ENCODE results near the gene MT3.

MT3 gene

GRCh38 chr16:56589141-56590039 is at the start of gene MT3:
MT3 (plus strand) TSS chr16:56589528; CDS start chr16:56589591, 63 bp downstream.
- no peak for DNase-seq (ENCODE audit: low spot score)

DNA sequence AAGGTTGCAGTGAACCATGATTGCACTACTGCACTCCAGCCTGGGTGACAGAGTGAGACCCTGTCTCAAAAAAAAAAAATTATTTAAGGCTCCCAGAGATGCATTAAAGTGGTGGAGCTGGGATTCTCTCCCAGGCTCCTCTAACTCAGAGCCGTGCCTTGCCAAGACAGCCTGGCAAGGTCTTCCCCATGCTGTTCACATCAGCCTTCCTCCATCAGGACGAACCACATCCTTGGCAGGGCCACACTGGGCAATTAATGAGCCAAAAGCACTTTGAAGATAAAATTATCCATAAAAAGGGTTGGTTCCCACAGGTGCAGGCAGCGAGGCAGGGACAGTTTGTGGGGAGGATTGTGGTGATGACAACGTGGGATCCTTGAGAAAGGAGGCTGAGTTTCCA is 49.7 kb upstream of the MT3 start:
- no peak for DNase-seq (ENCODE audit: low spot score)

- DNase-seq (ENCODE audit: low spot score) = no peak
Observed at GRCh38 chr16:56542039-56542438, 47.3 kb upstream of the MT3 start.

- peak; percentile 11 for DNase-seq (ENCODE audit: low spot score)
Observed at GRCh38 chr16:56547120-56547948, 42.0 kb upstream of the MT3 start.

DNA sequence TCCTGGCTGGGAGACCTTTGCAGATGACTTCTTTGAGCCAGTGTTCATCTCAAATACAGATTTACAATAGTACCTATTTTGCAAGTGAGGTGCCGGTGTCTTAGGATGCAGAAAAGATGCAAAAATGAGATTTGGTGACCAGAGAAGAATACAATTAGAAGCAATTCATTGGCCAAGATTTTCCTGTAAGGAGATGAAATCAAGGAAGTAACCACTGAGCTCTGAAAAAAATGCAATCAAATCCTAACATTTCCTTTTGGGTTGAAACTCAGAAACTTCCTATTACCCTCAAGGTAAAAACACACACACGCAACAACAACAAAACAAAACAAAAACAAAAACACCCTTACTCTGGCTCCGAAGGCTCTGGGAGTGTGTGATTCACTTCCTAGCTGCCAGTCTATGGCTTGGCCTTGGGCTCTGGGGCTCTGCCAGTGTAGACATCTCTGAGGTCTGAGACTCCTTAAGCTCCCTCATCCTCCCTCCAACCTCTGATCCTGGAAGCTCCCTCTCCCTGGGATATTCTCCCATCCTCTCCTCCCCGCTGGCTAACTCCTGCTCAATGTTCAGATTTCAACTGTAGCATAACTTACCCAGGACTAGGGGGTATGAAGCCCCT is 41.3 kb upstream of the MT3 start:
- DNase-seq (ENCODE audit: low spot score) = no peak

DNA sequence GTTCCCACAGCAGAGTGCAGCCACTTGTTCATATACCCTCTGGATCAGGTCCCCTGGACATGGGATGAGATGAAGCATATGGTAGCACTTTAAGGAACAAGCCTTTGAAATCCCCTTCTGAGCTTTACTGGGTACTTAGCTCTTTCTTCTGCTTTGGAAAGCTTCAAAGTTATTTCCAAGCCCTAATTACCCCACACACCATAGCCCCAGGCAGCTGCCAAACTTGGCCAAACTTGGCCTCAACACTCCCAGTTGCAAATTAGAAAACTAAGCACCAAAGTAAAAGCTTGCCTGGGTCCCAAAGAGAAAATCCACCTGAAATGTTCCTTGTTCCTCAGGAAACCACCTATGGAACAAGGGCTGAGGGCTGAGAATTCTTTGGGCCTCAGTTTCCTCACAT is 40.2 kb upstream of the MT3 start:
- no peak for DNase-seq (ENCODE audit: low spot score)

- DNase-seq (ENCODE audit: low spot score) = no peak
Observed at GRCh38 chr16:56549744-56550385, 39.5 kb upstream of the MT3 start.

DNA sequence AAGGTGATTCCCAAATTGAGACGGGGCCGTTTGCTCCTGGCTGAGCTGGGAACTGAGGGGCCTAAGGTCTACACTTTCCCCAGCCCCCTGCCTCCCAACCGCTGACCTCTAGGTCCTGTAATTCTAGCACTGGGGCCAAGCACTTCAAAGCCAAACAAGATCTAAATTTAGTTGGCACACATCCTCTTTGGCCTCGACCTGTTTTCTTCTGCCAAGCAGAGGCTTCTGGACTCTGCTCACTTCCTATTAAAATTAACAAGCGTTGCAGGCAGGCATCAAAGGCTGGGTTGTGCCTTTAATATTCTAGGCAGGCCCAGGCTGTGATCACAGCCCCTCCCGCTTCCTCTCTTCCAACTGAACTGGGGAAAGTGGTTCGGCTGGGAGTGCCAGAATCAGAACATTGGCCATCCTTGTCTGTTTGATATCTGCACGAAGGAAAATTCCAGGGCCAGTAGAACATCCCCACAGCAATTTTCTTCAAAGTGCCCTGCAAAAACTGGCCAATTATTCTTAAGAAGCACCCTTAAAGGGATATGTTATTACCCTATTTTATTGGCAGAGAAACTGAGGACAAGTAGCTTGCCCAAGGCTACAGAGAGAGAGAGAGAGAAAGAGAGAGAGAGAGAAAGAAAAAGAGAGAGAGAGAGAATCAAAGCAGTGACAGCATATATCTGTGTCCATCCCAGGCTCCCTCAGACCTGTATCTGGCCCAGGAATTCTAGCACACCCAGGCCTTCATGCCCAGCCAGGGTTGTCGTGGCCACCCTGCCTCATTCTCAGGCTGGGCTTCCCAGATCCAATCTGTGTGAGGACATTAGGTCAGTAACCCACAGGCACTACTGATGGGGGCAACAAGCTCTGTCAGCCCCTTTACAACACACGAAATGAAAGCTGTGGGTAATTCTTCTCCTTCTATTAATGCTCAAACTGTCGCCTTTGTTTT is 37.3 kb upstream of the MT3 start:
- peak; percentile 10 for DNase-seq (ENCODE audit: low spot score)

- DNase-seq (ENCODE audit: low spot score) = no peak
Observed at GRCh38 chr16:56554441-56554840, 34.9 kb upstream of the MT3 start.

DNA sequence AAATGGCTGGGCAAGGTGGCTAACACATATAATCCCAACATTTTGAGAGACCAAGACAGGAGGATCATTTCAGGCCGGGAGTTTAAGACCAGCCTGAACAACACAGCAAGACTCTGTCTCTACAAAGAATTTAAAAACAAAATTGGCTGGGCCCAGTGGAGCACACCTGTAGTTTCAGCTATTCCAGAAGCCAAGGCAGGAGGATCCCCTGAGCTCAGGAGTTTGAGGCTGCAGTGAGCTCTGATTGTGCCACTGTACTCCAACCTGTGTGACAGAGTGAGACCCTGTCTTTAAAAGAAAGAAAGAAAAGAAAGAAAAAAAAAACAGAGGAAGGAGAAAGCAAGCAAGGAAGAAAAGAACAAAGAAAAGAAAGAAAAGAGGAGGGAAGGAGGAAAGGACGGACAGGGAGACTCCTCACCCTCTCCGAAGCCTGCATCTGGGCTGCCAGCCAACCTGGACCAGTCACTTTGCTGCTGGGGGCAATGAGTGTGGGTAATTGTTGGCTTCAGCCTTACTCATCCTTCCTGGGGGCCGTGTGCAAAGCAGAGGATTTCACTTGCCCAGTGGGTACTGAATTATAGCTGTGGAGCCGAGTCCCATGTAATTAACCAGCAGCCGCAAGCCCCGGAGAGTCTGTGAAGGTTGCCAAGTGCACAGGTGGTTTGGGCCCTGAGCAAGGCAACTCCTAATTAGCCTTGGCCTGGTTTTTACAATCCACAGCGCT is 31.1 kb upstream of the MT3 start:
- DNase-seq (ENCODE audit: low spot score) = no peak

DNA sequence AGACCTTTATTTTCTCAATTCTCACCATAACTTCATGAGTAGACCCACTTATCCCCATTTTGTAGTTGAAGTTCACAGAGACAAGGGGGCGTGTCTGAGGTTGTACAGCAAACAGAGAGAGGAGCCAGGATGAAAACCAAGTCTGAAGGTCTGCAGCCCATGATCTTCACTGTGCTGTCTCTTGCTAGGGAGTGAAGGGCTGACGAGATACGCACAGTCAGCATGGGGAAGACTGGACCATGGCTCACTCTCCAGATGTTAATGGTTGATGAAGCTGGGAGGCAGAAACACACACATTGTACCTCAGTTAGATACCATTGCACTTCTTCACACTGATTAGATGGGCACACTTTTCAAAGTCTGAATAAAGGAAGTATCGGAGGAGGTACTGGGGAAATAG is 30.2 kb upstream of the MT3 start:
- DNase-seq (ENCODE audit: low spot score) = no peak

DNA sequence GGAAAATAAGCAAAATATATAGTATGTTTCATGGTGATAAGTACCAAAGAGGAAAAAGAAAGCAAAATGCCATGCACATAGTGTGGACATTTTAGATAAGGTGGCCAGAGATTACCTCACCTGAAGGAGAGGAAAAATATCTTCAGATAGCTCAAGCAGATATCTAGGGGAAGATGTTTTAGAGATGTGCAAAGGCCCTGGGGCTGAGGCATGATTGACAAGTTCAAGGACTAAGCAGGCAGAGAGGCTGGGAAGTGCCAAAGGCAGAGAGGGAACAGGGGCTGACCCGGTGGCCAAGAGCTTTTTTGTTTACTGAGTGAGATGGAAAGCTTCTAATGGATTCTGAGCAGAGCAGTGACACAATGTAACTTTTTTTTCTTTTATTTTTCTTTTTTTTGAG is 28.9 kb upstream of the MT3 start:
- no peak for DNase-seq (ENCODE audit: low spot score)

DNA sequence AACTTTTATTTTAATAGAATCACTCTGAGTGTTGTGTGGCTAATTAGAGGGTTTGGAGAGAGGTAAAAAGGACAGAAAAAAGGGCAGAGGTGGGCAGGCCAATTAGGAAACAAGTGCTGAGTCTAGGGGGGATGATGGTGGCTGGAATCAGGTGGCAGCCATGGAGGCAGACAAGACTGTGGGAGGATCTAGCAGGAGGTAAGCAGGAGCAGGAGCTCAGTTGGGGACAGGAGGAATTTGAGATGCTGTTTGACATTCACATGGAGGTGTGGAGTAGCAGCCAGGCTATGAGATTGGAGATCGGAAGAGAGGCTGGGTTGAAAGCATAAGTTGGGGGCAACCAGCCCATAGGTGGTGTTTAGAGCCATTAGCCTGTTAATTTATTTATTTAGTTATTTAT is 28.2 kb upstream of the MT3 start:
- DNase-seq (ENCODE audit: low spot score) = no peak

DNA sequence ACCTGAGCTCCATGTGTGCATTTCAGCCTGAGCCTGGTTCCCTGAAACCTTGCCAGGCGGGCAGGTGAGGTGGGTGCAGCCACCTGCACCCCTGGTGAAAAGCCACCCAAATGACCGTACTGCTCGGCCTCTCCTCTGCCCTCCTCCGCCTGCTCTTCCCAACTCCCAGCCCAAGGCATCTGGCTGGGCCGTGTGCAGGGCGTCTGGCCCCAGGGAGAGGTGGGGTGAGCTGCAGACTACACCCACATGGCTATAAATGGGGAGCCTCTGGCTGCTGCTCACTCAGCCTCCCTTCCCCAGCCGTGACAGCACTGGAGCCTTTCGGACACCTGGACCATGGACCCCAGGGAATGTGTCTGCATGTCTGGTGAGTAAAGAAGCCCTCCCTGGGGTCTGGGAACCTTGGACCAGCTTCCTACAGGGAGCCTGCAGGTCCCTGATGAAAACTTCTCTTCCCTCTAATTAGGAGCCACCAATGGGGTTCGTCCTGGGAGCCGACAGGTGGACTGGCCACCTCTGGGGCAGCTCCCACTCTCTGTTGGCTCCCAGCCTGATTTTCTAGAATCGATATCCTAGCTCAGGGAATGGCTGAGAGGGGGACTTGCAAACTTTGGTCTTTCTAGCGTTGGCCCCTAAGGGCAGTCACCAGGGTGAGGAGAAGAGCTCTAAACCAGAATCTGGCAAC is 24.4 kb upstream of the MT3 start, which contains the start of gene MT4:
MT4 (plus strand) TSS at position 281 of the 685 bp plus-strand sequence; CDS start at position 337, 56 bp downstream.
- no peak for DNase-seq (ENCODE audit: low spot score)

DNA sequence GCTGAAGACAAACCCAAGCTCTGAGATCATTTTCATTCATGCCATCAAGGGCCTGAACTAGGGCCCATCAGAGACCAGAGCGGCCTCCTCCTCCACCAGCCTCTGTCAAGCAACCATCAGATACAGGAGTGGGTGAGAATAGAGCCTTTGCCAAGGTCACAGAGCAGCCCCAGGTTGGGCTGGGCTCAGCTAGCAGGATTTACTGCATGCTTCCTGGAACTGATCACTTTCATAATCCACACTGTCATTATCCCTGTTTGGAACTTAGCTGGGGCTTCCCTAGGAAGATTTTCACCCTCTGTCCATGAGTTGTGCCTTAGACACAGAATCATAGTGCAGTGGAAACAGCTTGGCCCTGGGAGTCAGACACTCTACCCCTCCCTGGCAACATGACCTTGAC is 19.4 kb upstream of the MT3 start:
- no peak for DNase-seq (ENCODE audit: low spot score)

- no peak for DNase-seq (ENCODE audit: low spot score)
Observed at GRCh38 chr16:56571525-56571924, 17.8 kb upstream of the MT3 start.

DNA sequence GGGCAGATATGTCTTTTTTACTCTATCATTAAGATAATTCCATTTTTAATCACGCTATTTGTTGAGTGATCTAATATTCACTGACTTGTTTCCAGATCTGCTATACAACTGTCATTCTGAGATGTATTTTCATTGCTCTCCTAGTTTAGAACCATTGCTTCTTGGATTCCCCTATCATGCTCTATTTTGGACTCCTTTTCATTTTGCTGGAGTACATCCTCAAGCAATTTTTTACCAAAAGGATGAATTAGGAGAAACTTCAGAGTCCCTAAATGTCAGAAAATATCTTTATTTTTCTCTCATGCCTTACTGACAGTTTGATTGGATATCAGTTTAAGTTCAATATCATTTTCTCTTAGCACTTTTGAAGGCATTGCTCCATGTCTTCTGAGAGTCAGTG is 14.7 kb upstream of the MT3 start:
- DNase-seq (ENCODE audit: low spot score) = no peak

DNA sequence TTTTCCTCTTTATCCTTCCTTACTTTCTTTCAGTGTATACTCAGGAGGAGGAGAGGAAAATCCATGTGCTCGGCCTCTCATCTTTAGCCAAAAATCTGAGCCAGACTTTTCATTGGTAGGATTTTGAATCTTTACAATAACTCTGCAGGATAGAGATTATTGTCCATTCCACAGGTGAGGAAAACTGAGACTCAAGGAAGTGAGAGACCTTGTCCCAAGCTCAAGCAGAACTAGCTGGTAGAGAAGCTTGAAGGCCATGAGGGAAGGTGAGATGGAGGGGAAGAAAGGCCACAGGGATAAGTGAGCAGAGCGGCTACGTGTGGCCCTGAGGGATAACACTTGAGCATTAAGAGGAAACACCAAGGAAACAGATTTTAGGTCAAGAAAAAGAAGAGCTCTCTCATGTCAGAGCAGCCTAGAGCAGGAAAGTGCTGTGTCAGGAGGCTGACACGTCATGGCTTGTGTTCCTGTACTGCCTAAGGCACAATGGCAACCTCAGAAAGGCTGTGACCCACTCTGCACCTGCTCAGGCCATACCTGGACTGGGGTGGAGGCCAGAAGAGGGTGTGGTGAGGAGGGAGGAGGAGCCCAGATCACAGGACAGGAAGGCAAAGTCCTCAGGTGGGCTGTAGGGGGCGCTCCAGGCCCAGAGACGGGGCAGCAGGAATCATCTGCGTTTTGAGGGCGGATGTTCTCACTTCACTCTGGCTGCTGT is 12.6 kb upstream of the MT3 start:
- DNase-seq (ENCODE audit: low spot score) = peak; percentile 86

GRCh38 chr16:56577300-56577625 is 12.1 kb upstream of the MT3 start:
- DNase-seq (ENCODE audit: low spot score) = no peak

Measured in NAMALWA (cell line).